MM.1S (cell line): ENCODE measurements around the gene GATA6.

Experiments
- DNase-seq: peaks from one replicate; pipeline ENCODE4 v3.0.0-alpha.2; 2015
- H2AFZ ChIP-seq: fragments of 300-600 bp; sonication (generic); 2 replicates; pipeline ENCODE4 v1.6.0; 2016; ENCODE audit warnings: antibody characterized with exemption, low read length
- H3F3A ChIP-seq: fragments of 300-600 bp; sonication (generic); 2 replicates; pipeline ENCODE4 v1.6.1; 2016; ENCODE audit warnings: mild to moderate bottlenecking, antibody characterized with exemption, low read length, moderate library complexity, mixed read lengths; ENCODE audit not compliant: insufficient read depth
- H3K27ac ChIP-seq: fragments of 300-600 bp; sonication (generic); 2 replicates; pipeline ENCODE4 v1.5.1; 2016; ENCODE audit warnings: mild to moderate bottlenecking, low read length
- H3K27me3 ChIP-seq: fragments of 300-600 bp; sonication (generic); replicated peaks from 2 replicates; pipeline ENCODE4 v1.6.0; 2016; ENCODE audit warnings: low read length; ENCODE audit not compliant: insufficient read depth
- H3K36me3 ChIP-seq: fragments of 300-600 bp; sonication (generic); replicated peaks from 2 replicates; pipeline ENCODE4 v1.6.1; 2016; ENCODE audit warnings: mild to moderate bottlenecking, low read length, mixed read lengths; ENCODE audit not compliant: insufficient read depth
- H3K4me1 ChIP-seq: fragments of 300-600 bp; sonication (generic); 2 replicates; pipeline ENCODE4 v1.6.1; 2016; ENCODE audit warnings: low read length, mixed read lengths
- H3K4me2 ChIP-seq: fragments of 300-600 bp; sonication (generic); 2 replicates; pipeline ENCODE4 v1.6.0; 2016; ENCODE audit warnings: low read depth, low read length
- H3K4me3 ChIP-seq: fragments of 300-600 bp; sonication (generic); 2 replicates; pipeline ENCODE4 v1.5.1; 2016; ENCODE audit warnings: low read length, mixed read lengths
- H3K79me2 ChIP-seq: fragments of 300-600 bp; sonication (generic); 2 replicates; pipeline ENCODE4 v1.6.1; 2016; ENCODE audit warnings: mixed run types, low read length, mixed read lengths
- H3K9ac ChIP-seq: fragments of 300-600 bp; sonication (generic); 2 replicates; pipeline ENCODE4 v1.6.1; 2016; ENCODE audit warnings: low read length, mixed read lengths
- H3K9me2 ChIP-seq: fragments of 300-600 bp; sonication (generic); replicated peaks from 2 replicates; pipeline ENCODE4 v1.6.1; 2016; ENCODE audit warnings: mild to moderate bottlenecking, low read length, mixed read lengths; ENCODE audit not compliant: insufficient read depth
- H3K9me3 ChIP-seq: fragments of 300-600 bp; sonication (generic); replicated peaks from 2 replicates; pipeline ENCODE4 v1.6.1; 2016; ENCODE audit warnings: mild to moderate bottlenecking, low read length, mixed read lengths; ENCODE audit not compliant: insufficient read depth
- H4K20me1 ChIP-seq: fragments of 300-600 bp; sonication (generic); 2 replicates; pipeline ENCODE4 v1.6.1; 2016; ENCODE audit warnings: mild to moderate bottlenecking, low read length, moderate library complexity, mixed read lengths; ENCODE audit not compliant: insufficient read depth
- CTCF ChIP-seq: fragments of 300-600 bp; sonication (generic); IDR thresholded peaks from 2 replicates; pipeline ENCODE4 v1.5.1; 2016; ENCODE audit warnings: antibody characterized with exemption, low read length, mixed read lengths
- EZH2 ChIP-seq: fragments of 300-600 bp; sonication (generic); optimal IDR thresholded peaks from 2 replicates; pipeline ENCODE3; 2017; ENCODE audit warnings: low read depth, mild to moderate bottlenecking, antibody characterized with exemption, low read length, mixed read lengths
- EZH2phosphoT487 ChIP-seq: fragments of 300-600 bp; sonication (generic); IDR thresholded peaks from 2 replicates; pipeline ENCODE4 v1.6.1; 2018; ENCODE audit warnings: antibody characterized with exemption, low read length

The GATA6 gene

GRCh38 chr18:22129778-22130177 lies 39.6 kb upstream of the GATA6 start:
- no peaks in the 10 kb centered on the region for H3K9me2 ChIP-seq
- no peak for TF ChIP-seq EZH2phosphoT487
- no peak for TF ChIP-seq CTCF
- TF ChIP-seq EZH2, result no peak
- no peaks in the 10 kb centered on the region for H3K79me2 ChIP-seq
- H3K27me3 ChIP-seq, result no peaks in the 10 kb centered on the region
- H2AFZ ChIP-seq, result no peak overlapping the region
- H4K20me1 ChIP-seq, result no peaks in the 10 kb centered on the region
- H3K27ac ChIP-seq, result no peak overlapping the region
- DNase-seq, result no peak
- no peaks in the 10 kb centered on the region for H3K36me3 ChIP-seq
- H3K9ac ChIP-seq, result no peak overlapping the region
- no peaks in the 10 kb centered on the region for H3F3A ChIP-seq
- H3K4me3 ChIP-seq, result no peak overlapping the region
- H3K4me2 ChIP-seq, result no peak overlapping the region
- H3K9me3 ChIP-seq, result no peaks in the 10 kb centered on the region
- no peaks in the 10 kb centered on the region for H3K4me1 ChIP-seq

GRCh38 chr18:22132258-22132657 lies 37.1 kb upstream of the GATA6 start:
- no peak overlapping the region for H2AFZ ChIP-seq
- H3K36me3 ChIP-seq, result no peaks in the 10 kb centered on the region
- no peak for DNase-seq
- no peaks in the 10 kb centered on the region for H3K4me1 ChIP-seq
- H3K4me2 ChIP-seq, result no peak overlapping the region
- H3K79me2 ChIP-seq, result no peaks in the 10 kb centered on the region
- H3K9ac ChIP-seq, result no peak overlapping the region
- no peak overlapping the region for H3K27ac ChIP-seq
- H3K9me3 ChIP-seq, result no peaks in the 10 kb centered on the region
- H3K4me3 ChIP-seq, result no peak overlapping the region
- no peaks in the 10 kb centered on the region for H3K27me3 ChIP-seq
- H3F3A ChIP-seq, result no peaks in the 10 kb centered on the region
- no peaks in the 10 kb centered on the region for H3K9me2 ChIP-seq
- H4K20me1 ChIP-seq, result no peaks in the 10 kb centered on the region
- TF ChIP-seq CTCF, result no peak
- no peak for TF ChIP-seq EZH2
- no peak for TF ChIP-seq EZH2phosphoT487

- H3K9me3 ChIP-seq, result no peaks in the 10 kb centered on the region
- no peak for DNase-seq
- H3K36me3 ChIP-seq, result no peaks in the 10 kb centered on the region
- H3K4me1 ChIP-seq, result no peaks in the 10 kb centered on the region
- no peaks in the 10 kb centered on the region for H3K27me3 ChIP-seq
- H3K9ac ChIP-seq, result no peak overlapping the region
- H4K20me1 ChIP-seq, result no peaks in the 10 kb centered on the region
- H3K4me3 ChIP-seq, result no peak overlapping the region
- no peak overlapping the region for H3K4me2 ChIP-seq
- no peaks in the 10 kb centered on the region for H3K9me2 ChIP-seq
- no peak overlapping the region for H2AFZ ChIP-seq
- H3F3A ChIP-seq, result no peaks in the 10 kb centered on the region
- TF ChIP-seq CTCF, result no peak
- no peak for TF ChIP-seq EZH2phosphoT487
- TF ChIP-seq EZH2, result no peak
- no peak overlapping the region for H3K27ac ChIP-seq
- H3K79me2 ChIP-seq, result no peaks in the 10 kb centered on the region
Measured at GRCh38 chr18:22132763-22133162, 36.6 kb upstream of the GATA6 start.
